Measurements from ENCODE around the gene SIGLEC12. TPM values are rescaled to one million over a fixed set of nuclear protein-coding genes. Genes with fewer than 3 reads are reported as not detected.

Gene SIGLEC12
- total and polyA plus RNA-seq, 9 of the 15 experiments (the other 6 are each of a cell fraction or from before 2014, with no cell fraction given), result 0.08 to 1.3 (median 0.54) TPM

DNA sequence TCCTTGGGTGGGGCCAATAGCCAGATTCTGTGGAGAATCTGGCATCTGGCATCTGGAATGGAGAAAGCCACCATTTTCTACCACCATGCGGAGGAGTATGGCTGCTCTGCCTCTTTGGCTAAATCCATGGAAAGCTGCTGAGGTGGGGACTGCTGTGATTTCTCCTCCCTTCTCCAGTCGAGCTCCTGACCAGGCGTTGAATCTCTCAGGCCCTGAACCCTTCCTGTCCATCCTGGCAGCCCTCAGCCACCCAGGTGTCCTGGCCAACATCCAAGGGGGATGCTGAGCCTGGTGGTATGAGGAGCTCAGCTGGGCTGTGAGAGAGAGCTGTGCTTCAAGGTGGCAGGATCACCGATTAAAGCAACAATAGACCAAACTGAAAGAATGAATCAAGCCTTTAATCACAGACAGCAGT, 47.3 kb upstream of the SIGLEC12 start (continued):
- TF ChIP-seq MCM7 (IDR thresholded peaks at IDR 0.05), result no peak
- TF ChIP-seq CBX3 (IDR thresholded peaks at IDR 0.05; ENCODE audit: borderline replicate concordance in 1 of 2, low read length in 2 of 2), result no peak
- TF ChIP-seq WHSC1 (IDR thresholded peaks at IDR 0.05; ENCODE audit: low read length), result no peak
- no peak for TF ChIP-seq L3MBTL2 (IDR thresholded peaks at IDR 0.05)
- TF ChIP-seq, protein P1, sequence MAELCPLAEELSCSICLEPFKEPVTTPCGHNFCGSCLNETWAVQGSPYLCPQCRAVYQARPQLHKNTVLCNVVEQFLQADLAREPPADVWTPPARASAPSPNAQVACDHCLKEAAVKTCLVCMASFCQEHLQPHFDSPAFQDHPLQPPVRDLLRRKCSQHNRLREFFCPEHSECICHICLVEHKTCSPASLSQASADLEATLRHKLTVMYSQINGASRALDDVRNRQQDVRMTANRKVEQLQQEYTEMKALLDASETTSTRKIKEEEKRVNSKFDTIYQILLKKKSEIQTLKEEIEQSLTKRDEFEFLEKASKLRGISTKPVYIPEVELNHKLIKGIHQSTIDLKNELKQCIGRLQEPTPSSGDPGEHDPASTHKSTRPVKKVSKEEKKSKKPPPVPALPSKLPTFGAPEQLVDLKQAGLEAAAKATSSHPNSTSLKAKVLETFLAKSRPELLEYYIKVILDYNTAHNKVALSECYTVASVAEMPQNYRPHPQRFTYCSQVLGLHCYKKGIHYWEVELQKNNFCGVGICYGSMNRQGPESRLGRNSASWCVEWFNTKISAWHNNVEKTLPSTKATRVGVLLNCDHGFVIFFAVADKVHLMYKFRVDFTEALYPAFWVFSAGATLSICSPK (IDR thresholded peaks at IDR 0.05; ENCODE audit: borderline replicate concordance), result no peak
- no peak for TF ChIP-seq MBD1 (CRISPR knock-in tag; IDR thresholded peaks at IDR 0.05)
- TF ChIP-seq E4F1 (CRISPR knock-in tag; IDR thresholded peaks at IDR 0.05; ENCODE audit: borderline replicate concordance), result no peak
- 0 out of 2 replicates have a peak, but pooled peaks have one; percentile 46 for TF ChIP-seq THAP7 (CRISPR knock-in tag; IDR thresholded peaks at IDR 0.05)
- no peak for TF ChIP-seq SRSF3 (IDR thresholded peaks at IDR 0.05; ENCODE audit: insufficient read depth, low read length)
- TF ChIP-seq DACH1 (IDR thresholded peaks at IDR 0.05; ENCODE audit: partially characterized antibody), result no peak
- no peak for TF ChIP-seq ZNF146 (CRISPR knock-in tag; IDR thresholded peaks at IDR 0.05; ENCODE audit: unreplicated experiment)
- TF ChIP-seq HDAC1 (IDR thresholded peaks at IDR 0.05), result no peak
- TF ChIP-seq MNT (conservative IDR thresholded peaks at IDR 0.05), result no peak
- no peak for TF ChIP-seq ZNF764 (CRISPR knock-in tag; IDR thresholded peaks at IDR 0.05; ENCODE audit: low read depth)
- no peak for TF ChIP-seq ZNF780A (CRISPR knock-in tag; IDR thresholded peaks at IDR 0.05)
- TF ChIP-seq THRAP3 (IDR thresholded peaks at IDR 0.05; ENCODE audit: borderline replicate concordance), result no peak
- no peak for TF ChIP-seq SAFB (IDR thresholded peaks at IDR 0.05; ENCODE audit: borderline replicate concordance, low read depth, low read length)
- no peak for TF ChIP-seq CLOCK (CRISPR knock-in tag; IDR thresholded peaks at IDR 0.05; ENCODE audit: borderline replicate concordance)

Data from K562 (cell line).